Measurements from ENCODE around the gene RYR2. TPM values are rescaled to one million over a fixed set of nuclear protein-coding genes. Genes with fewer than 3 reads are reported as not detected.

The RYR2 gene
- total RNA-seq, 1 donor from 2014 or later, result 47.0 TPM

DNA sequence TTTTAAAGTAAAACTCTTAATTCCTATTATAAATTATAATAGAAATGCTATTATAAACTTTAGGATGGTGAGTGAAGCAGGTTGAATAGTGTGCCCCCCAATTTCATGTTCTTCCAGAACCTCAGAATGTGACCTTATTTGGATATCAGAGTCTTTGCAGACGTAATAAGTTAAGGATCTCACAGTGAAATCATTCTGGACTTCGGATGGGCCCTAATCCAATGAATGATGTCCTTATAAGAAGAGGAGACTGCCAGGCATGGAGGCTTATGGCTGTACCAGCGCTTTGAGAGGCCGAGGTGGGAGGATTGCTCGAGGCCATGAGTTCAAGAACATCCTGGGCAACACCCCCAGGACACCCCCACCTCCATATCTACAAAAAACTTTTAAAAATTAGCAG is 28.4 kb upstream of the RYR2 start:
- DNase-seq, result no peak
- Mint-ChIP-seq H3K27ac (ENCODE audit: unreplicated experiment) (no peak overlapping the region), H3K9me3 (ENCODE audit: unreplicated experiment) (no peaks in the 10 kb centered on the region), H3K36me3 (ENCODE audit: unreplicated experiment) (no peaks in the 10 kb centered on the region), H3K4me3 (ENCODE audit: unreplicated experiment) (no peak overlapping the region), H3K4me1 (ENCODE audit: low read depth, unreplicated experiment) (no peaks in the 10 kb centered on the region), H3K27me3 (ENCODE audit: unreplicated experiment) (no peaks in the 10 kb centered on the region)
- TF ChIP-seq, protein P1, sequence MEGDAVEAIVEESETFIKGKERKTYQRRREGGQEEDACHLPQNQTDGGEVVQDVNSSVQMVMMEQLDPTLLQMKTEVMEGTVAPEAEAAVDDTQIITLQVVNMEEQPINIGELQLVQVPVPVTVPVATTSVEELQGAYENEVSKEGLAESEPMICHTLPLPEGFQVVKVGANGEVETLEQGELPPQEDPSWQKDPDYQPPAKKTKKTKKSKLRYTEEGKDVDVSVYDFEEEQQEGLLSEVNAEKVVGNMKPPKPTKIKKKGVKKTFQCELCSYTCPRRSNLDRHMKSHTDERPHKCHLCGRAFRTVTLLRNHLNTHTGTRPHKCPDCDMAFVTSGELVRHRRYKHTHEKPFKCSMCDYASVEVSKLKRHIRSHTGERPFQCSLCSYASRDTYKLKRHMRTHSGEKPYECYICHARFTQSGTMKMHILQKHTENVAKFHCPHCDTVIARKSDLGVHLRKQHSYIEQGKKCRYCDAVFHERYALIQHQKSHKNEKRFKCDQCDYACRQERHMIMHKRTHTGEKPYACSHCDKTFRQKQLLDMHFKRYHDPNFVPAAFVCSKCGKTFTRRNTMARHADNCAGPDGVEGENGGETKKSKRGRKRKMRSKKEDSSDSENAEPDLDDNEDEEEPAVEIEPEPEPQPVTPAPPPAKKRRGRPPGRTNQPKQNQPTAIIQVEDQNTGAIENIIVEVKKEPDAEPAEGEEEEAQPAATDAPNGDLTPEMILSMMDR (IDR thresholded peaks at IDR 0.05; ENCODE audit: partially characterized antibody, unreplicated experiment), result no peak

DNA sequence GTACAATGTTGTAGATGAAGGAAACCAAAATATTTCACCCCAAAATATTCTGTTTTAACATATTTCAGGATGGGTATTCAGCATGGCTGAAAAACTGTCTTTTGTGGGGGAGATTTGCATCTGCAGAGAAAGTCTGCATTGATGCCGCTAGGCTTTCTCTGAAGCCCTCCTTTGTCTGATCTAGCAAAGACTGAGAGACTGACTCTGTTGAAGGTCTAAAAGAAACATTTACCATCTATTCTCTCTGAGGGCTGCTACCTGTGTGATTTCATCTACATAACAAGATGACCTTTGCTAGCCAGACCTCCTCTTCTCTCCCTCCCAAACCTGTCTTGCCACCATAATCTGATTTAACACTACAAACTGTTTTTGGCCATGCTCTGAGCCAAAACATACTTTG is 25.4 kb upstream of the RYR2 start:
- Mint-ChIP-seq H3K9me3 (ENCODE audit: unreplicated experiment) (no peaks in the 10 kb centered on the region), H3K36me3 (ENCODE audit: unreplicated experiment) (no peaks in the 10 kb centered on the region), H3K27ac (ENCODE audit: unreplicated experiment) (no peak overlapping the region), H3K27me3 (ENCODE audit: unreplicated experiment) (no peaks in the 10 kb centered on the region), H3K4me3 (ENCODE audit: unreplicated experiment) (no peak overlapping the region), H3K4me1 (ENCODE audit: low read depth, unreplicated experiment) (no peaks in the 10 kb centered on the region)
- TF ChIP-seq, protein P1 (IDR thresholded peaks at IDR 0.05; ENCODE audit: partially characterized antibody, unreplicated experiment), result no peak
- DNase-seq, result no peak

DNA sequence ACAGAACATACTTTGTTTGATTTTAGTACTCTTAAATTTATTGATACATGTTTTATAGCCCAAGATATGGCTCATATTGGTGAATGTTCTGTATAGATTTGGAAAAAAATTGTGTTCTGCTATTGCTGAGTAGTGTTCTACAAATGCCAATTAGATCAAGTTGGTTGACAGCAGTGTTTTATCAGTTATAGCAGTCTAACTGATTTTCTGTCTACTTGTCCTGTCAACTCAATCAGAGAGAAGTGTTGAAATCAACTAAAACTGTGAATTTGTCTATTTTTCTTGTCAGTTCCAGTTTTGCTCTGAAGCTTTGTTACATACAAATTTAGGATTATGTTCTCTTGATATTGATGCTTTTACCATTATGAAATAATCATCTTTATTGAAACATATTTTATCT is 23.1 kb upstream of the RYR2 start:
- Mint-ChIP-seq H3K27me3 (ENCODE audit: unreplicated experiment) (no peaks in the 10 kb centered on the region), H3K9me3 (ENCODE audit: unreplicated experiment) (no peaks in the 10 kb centered on the region), H3K4me1 (ENCODE audit: low read depth, unreplicated experiment) (no peaks in the 10 kb centered on the region), H3K27ac (ENCODE audit: unreplicated experiment) (no peak overlapping the region), H3K4me3 (ENCODE audit: unreplicated experiment) (no peak overlapping the region), H3K36me3 (ENCODE audit: unreplicated experiment) (no peaks in the 10 kb centered on the region)
- no peak for DNase-seq
- TF ChIP-seq, protein P1 (IDR thresholded peaks at IDR 0.05; ENCODE audit: partially characterized antibody, unreplicated experiment), result no peak

DNA sequence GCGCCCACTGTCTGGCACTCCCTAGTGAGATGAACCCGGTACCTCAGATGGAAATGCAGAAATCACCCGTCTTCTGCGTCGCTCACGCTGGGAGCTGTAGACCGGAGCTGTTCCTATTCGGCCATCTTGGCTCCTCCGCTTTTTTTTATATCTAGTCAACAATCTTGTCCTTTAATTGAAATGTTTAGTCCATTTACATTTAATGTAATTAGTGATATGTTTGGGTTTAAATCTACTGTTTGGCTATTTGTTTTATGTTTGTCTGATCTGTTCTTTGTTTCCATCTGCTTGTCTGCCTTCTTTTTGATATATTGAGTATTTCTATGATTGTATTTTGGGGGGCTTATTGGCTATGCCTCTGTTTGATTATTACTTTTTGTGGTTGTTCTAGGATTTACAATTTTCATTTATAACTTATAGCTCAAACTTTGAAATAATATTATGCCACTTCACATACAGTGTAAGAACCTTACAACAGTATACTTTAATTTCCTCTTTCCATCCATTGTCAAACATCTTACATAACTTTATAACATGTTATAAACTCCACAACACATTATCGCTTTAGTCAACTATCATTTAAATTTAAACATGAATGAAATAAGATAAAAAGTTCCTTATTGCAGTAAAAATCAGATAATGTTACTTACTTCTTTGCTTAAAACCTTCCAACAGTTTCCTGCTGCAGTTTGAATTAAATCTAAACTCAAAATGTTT is 16.5 kb upstream of the RYR2 start:
- Mint-ChIP-seq H3K27ac (ENCODE audit: unreplicated experiment) (no peak overlapping the region), H3K4me3 (ENCODE audit: unreplicated experiment) (no peak overlapping the region), H3K4me1 (ENCODE audit: low read depth, unreplicated experiment) (no peaks in the 10 kb centered on the region), H3K27me3 (ENCODE audit: unreplicated experiment) (peaks cover 2% of the 10 kb centered on the region), H3K36me3 (ENCODE audit: unreplicated experiment) (peaks cover 5% of the 10 kb centered on the region), H3K9me3 (ENCODE audit: unreplicated experiment) (peaks cover 3% of the 10 kb centered on the region)
- DNase-seq, result no peak
- TF ChIP-seq, protein P1 (IDR thresholded peaks at IDR 0.05; ENCODE audit: partially characterized antibody, unreplicated experiment), result no peak

DNA sequence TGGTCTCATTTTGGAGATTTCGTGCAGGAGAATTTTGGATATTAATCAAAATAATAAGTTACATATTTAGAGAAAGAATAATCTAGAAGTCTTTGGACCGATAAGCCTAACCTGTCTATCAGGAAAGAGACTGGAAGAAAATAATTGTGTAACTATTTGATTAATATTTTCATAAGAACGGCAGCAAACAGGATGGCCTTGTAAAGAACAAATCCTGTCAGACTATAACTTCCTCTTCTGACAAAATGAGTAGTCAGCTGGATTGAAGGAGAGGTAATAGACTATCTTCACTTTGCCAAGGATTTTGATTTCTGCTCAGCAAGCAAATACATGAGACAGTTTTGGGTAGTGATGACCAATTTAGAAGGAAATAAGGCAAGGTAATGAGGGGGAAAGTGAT is 12.7 kb upstream of the RYR2 start:
- H3K9me3 Mint-ChIP-seq (ENCODE audit: unreplicated experiment), result peaks cover 3% of the 10 kb centered on the region
- no peak overlapping the region for H3K4me3 Mint-ChIP-seq (ENCODE audit: unreplicated experiment)
- TF ChIP-seq, protein P1 (IDR thresholded peaks at IDR 0.05; ENCODE audit: partially characterized antibody, unreplicated experiment), result no peak
- no peak for DNase-seq
- H3K27ac Mint-ChIP-seq (ENCODE audit: unreplicated experiment), result no peak overlapping the region
- peaks cover 2% of the 10 kb centered on the region for H3K27me3 Mint-ChIP-seq (ENCODE audit: unreplicated experiment)
- peaks cover 5% of the 10 kb centered on the region for H3K36me3 Mint-ChIP-seq (ENCODE audit: unreplicated experiment)
- H3K4me1 Mint-ChIP-seq (ENCODE audit: low read depth, unreplicated experiment), result peaks cover 3% of the 10 kb centered on the region
